CD4-positive, alpha-beta T cell treated with Interleukin-17A for 4 hours (primary cell): Measurements from ENCODE around the gene GSPT1.

Experiments
- DNase-seq: peaks from one replicate; pipeline ENCODE4 v3.0.0-alpha.2; 2020; ENCODE audit warnings: mixed read lengths

GSPT1 gene

GRCh38 chr16:11909653-11910545, 5.9 kb downstream of the GSPT1 start:
- no peak for DNase-seq

- no peak for DNase-seq
Measured at GRCh38 chr16:11907160-11907970, 8.4 kb downstream of the GSPT1 start.

GRCh38 chr16:11903906-11904305, 11.8 kb downstream of the GSPT1 start:
- DNase-seq, result no peak

- no peak for DNase-seq
Measured at GRCh38 chr16:11901091-11901490, 14.7 kb downstream of the GSPT1 start.

- no peak for DNase-seq
Measured at GRCh38 chr16:11896486-11897176, 19.1 kb downstream of the GSPT1 start.

- no peak for DNase-seq
Measured at GRCh38 chr16:11893571-11893970, 22.2 kb downstream of the GSPT1 start.

DNA sequence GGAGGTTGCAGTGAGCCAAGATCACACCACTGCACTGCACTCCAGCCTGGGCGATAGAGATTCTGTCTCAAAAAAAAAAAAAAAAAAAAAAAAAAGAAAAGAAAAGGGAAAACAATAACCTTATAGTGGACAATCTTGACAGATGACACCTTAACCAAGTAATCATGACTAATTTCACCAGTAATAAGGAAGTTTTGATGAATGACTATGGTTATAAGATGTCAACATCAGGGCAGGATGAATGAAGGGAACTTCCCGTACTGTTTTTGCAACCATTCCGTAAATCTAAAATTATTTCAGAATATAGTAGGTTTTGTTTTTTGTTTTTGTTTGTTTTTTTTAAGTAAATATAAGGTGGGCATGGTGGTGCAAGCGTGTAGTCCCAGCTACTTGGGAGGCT, 23.0 kb downstream of the GSPT1 start:
- DNase-seq, result no peak

GRCh38 chr16:11890231-11890965, 25.4 kb downstream of the GSPT1 start:
- no peak for DNase-seq

GRCh38 chr16:11886881-11887280, 28.9 kb downstream of the GSPT1 start:
- no peak for DNase-seq

- no peak for DNase-seq
Measured at GRCh38 chr16:11884035-11884434, 31.7 kb downstream of the GSPT1 start.

DNA sequence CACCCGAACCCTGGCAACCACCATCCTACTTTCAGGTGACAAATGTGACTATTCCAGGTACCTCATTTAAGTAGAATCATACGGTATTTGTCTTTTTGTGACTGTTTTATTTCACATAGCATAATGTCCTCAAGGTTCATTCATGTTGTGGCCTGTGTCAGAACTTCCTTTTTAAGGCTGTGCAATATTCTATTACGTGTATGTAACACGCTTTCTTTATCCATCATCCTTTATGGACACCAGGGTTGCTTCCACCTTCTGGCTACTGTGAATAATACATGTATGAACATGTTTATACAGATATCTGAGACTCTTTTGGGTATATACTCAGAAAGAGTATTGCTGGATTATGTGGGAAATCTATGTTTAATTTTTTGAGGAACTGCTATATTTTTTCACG, 35.7 kb downstream of the GSPT1 start:
- DNase-seq, result no peak

DNA sequence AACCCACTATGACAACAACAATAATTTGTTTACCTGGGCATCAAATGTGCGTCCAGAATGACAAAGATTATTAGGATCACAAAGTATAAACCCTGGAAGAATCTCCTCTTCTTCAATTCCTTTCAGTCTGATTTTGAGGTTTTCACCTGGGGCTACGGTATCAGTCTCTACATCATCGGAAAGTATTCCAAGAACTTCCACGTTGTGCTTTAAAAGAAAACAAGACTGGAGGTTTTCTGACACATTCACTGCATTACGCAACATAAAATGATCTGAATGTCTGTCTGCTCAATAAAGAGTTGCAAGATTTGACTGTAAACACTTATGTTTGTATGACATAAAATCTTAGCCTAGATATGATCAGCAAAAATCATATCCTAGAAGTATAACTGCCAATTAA, 38.4 kb downstream of the GSPT1 start:
- DNase-seq, result no peak

DNA sequence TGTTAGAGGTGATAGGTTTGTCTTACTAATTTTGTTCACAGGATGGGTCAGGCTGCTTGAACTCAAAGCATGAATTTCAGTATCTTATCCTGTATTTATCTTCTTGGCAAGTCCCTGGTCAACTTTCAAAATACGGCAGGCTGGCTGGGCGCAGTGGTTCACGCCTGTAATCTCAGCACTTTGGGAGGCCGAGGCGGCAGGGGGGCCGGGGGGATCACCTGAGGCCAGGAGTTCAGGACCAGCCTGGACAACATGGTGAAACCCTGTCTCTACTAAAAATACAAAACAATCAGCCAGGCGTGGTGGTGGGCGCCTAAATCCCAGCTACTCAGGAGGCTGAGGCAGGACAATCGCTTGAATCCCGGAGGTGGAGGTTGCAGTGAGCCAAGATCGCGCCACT, 39.5 kb downstream of the GSPT1 start:
- DNase-seq, result no peak

- no peak for DNase-seq
Measured at GRCh38 chr16:11875721-11876120, 40.0 kb downstream of the GSPT1 start.

DNA sequence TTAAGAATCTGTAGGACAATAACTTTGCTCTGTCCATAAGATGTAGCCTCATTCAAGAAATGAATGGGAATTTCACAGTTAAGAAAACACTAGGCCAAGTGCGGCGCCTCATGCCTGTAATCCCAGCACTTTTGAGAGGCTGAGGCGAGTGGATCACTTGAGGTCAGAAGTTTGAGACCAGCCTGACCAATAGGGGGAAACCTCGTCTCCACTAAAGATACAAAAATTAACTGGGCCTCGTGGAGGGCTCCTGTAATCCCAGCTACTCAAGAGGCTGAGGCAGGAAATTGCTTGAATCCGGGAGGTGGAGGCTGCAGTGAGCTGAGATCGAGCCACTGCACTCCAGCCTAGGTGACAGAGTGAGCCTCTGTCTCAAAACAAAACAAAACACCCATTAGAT, 44.6 kb downstream of the GSPT1 start:
- DNase-seq, result no peak

- no peak for DNase-seq
Measured at GRCh38 chr16:11870399-11870798, 45.4 kb downstream of the GSPT1 start.

GRCh38 chr16:11869353-11870228, 46.2 kb downstream of the GSPT1 start:
- no peak for DNase-seq

DNA sequence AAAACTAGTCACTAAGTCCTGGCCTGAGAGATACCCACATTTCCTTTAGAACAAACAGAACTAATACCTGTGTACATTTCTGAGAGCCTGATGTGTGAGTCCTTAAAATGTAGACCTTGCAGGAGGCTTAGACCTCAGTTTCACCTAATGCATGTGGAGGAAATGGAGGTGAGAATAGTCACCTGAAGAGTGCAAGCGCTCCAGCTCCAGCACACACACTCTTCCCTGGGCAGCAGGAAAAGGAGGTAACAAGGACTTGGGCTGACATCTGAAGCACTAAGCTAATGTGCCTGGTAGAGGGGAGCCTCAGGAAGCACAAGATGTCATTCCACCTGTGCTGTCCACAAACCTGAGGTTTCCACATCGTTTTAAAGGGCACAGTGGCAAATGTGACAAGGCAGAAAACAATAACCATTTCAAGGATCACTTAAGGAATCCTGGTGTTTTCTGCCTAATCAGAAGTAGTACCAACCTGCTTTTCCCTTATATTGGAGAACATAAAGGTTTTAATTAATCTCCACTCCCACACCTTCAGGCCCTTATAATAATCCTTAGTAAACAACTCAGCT, 47.3 kb downstream of the GSPT1 start:
- no peak for DNase-seq

DNA sequence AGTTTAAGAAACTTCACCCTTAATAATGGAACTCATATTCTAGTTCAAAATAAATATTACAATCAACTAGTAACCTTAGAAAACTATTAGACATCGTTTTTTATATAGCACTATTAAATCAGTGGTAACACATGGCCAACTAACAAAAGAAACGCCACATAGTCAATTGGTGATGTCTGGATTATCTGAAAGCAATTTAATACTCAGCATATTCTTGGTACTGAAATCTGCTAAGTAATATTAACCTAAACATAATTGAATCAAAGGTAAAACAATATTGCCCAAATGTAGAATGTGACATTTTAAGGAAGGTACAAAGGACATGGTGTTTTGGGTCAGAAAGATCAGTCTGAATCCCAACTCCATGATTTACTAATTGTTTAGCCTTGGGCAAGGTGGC, 53.3 kb downstream of the GSPT1 start:
- no peak for DNase-seq

DNA sequence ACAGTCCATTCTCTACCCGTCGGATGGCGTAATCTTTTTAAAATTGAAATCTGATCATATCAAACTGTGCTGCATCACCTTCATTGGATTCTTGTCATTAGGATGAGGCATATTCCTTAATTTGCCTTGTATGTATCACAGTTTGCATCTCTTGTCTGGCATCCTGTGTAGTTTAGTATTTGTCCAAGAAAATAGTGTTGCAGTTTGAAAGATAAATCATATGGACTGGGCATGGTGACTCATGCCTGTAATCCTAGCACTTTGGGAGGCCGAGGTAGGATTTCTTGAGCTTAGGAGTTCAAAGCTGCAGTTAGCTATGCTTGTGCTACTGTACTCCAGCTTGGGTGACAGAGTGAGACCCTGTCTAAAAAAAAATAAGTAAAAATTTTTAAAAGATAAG, 58.6 kb downstream of the GSPT1 start:
- no peak for DNase-seq

DNA sequence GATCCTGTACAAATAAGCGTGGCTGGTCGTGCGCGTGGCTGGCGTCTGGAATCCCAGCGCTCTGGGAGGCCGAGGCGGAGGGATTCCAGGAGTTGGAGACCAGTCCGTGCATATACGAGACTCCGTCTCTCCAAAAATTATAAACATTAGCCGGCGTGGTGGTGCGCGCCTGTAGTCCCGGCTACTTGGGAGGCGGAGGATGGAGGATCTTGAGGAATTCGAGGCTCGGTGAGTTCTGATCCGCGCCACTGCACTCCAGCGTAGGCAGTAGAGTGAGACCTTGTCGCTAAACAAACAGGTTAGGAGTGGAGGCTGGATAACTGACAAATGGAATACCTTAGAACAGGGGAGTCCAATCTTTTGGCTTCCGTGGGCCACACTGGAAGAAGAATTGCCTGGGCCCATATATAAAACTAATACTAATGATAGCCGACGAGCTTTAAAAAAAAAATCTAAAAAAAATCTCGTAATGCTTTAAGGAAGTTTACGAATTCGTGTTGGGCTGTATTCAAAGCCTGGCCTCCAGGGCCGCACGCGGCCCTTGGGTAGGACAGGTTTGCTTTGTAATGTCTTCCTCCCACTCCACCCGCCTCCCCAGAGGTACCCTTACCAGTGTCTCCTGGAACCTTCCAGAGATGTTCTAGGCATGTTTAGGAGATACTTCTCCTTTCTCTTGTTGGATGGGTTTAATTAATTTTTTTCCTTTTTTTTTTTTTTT, 63.5 kb downstream of the GSPT1 start:
- DNase-seq, result no peak
